Glomerular endothelial cell (primary cell): ENCODE measurements around the gene UBXN11. TPM values are rescaled to one million over a fixed set of nuclear protein-coding genes. Genes with fewer than 3 reads are reported as not detected.

Source experiments
- DNase-seq: peaks from one replicate; pipeline ENCODE4 v3.0.0-alpha.2; 2011; ENCODE audit warnings: low read depth, low spot score; ENCODE audit errors: extremely low read depth
- total RNA-seq: library from RNA; depleted of rRNA; stranded (reverse); fragments of >200 nt; gene quantifications from 2 replicates; pipeline ENCODE4 v1.2.3, GENCODE V29; 2015

UBXN11 gene
- total RNA-seq, 1 donor from 2014 or later, result 5.0 TPM

DNA sequence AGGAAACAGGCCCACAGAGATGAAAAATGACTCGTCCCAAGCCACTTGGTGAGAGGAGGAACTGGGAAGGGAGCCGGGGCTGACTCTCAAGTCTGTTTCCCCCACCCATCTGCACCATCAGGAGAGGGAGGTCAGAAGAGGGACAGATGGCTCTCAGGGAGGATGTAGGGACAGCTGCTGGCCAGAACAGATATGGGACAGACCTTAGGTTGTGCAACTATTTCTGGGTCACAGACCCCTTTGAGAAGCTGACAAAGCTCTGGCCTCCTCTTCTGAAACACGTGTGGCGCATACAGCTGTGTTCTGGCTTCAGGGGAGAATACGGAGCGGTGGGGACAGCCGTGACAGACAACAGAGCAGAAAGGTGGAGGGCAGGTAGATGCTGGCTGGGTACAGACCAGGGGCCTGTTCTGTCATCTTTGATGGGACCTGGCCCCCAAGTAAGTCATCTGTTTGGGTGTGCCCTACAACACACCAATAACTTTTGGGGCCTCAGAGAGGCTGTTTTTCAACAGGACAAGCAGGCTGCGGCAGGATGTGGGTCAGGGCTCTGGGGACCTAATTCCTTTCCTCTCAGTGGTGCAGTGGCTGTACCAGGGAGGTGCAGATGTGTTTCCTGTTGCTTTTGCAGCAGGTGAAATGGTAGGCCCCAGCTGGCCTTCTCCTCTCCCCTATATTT lies 19.3 kb downstream of the UBXN11 start:
- no peak for DNase-seq

DNA sequence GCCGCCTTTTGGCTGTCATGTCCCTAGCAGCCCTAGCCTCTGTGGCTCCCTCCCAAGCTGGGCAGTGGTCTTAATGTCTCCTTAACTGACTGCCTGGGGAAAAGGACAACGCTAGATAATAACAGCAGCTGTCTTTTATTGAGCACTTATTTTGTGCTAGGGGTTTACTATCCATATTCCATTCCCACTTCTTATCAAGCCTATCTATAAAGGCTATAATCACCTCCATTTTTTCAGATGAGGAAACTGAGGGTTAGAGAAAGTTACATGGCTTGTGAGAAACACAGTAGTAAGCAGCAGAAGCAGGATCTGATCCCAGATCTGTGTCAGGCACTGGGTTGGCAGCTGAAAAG lies 20.4 kb downstream of the UBXN11 start:
- DNase-seq, result no peak

DNA sequence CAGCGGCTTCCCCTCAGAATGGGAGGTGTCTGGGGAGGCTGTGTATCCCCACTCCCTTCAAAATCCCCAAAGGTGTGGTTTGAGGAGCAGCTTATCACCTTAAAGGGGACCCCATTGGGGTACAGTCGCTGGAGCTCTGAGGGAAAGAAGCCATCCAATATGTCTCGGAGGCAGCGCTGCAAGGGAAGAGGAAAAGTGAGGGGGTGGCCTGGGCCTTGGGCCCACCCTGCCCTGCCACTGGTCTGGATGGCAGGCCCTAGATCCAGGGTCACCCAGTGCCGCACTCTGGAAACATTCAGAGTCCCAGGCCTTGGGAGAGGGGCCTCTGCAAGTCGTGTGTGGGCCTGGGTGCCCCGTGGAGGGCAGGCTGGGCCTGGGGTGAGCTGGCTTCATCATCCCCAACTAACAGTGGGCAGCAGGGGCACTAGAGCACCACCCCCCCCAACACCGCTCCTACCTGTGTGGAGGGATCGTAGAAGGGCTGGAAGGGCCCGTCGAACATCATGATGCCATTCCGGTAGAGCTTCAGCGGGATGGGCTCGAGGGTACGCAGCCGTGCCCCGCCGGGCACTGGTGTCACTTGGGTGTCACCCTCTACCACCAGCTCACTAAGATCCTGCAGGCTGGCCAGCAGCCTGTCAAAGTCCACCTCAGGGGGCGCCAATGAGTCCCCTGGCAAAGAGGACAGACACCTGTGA lies 20.9 kb downstream of the UBXN11 start:
- no peak for DNase-seq

GRCh38 chr1:26284597-26285347 lies 21.7 kb downstream of the UBXN11 start:
- no peak for DNase-seq

DNA sequence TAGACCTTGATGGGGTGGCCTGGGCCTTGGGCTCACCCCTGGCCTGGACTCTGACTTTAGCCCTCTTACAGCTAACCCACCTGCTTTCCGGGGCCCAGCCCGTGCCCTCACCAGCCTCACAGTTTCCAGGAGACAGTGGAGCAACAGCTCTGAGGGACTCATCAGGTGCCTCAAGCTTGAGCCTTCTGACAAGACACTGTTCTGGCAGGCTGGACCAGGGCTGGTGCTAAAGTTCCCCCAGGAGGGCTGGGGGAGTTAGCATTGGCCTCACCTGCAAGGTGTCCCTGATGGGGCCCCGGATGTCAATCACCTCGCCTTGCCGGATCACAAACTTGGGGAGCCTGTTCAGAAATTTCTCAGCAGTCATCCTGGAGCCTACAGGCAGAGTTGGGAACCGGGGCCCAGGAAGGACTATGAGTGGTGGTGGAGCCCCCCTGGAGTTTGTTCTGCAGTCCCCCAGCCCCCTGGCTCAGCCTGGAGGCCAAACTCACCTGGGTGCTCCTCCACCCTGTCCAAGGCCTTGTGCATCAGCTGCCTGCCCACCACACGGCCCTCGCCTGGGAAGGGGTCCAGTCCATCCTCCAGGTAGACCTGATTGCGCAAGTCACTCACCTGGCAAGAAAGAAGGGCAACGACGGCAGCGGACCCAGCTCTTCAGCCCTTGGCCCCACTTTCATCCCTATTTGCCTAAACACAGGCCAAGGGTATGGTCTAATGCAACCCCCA lies 22.4 kb downstream of the UBXN11 start:
- DNase-seq, result no peak

DNA sequence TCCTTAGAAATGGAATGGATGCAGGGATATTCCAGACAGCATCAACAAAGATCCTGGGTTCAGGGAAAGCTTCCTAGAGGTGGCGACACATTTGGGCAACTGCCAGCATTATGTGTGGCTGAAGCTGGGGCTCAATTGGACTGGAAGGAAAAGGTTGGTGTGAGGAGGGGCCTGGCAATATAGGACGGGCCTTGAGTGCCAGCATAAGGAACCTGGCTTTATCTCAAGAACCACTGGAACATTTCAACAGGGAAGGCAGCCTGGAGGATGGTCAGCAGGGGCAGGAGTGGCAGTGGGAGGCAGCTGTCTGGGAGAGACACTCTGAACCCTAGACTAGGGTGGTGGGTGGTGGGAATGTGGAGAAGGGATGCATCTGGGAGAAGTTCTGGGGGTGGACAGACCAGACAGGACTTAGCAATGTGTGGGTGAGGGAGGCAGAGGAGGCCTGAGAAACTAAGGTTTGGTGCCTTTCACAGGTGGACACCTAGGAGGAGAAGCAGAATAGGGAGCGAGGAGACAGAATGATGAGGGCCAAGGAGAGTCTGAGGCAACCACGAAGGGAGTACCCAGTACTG lies 23.1 kb downstream of the UBXN11 start:
- DNase-seq, result no peak

GRCh38 chr1:26282401-26282918 lies 24.0 kb downstream of the UBXN11 start:
- DNase-seq, result no peak

DNA sequence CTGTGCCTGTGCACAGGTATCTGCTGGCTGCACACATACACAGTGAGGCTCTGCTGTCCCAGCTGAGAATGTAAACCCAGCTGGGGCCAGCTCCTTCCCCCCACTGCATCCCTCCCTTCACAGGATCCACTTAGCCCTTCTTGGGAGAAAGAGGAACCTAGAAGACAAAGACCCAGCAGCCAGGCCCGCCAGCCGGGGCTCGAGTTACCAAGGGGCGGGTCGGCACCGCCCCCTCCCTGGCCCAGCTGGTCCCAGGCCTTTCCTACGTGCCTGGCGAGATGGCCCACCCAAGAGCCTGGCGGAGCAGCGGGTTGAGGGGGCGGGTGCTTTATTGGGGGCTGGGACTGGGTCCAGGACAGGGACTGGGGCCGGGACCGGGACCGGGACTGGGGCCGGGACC lies 24.5 kb downstream of the UBXN11 start:
- no peak for DNase-seq

DNA sequence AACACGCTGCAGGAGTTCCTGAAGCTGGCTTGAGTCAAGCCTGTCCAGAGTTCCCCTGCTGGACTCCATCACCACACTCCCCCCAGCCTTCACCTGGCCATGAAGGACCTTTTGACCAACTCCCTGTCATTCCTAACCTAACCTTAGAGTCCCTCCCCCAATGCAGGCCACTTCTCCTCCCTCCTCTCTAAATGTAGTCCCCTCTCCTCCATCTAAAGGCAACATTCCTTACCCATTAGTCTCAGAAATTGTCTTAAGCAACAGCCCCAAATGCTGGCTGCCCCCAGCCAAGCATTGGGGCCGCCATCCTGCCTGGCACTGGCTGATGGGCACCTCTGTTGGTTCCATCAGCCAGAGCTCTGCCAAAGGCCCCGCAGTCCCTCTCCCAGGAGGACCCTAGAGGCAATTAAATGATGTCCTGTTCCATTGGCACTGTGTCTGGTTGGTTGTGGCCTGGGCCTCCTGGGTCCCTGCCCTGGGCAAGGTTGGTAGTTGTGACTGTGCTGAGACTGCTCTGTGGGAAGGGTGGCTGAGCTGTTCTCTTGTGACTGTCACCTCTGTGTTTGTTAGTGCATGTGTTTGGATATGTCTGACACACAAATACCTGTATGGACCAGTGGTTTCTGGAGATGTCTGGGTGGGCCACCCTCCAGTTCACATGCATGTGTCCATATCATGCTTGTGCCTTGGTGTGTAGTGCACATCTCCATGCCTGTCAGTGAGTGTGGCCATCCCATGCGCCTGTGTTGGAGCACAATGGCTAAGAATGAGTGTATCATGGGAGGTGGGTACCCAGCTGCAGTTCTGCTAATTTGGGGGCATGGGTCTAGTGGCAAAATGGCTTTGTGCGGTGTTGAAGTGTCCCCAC lies 25.1 kb downstream of the UBXN11 start:
- DNase-seq, result no peak

- DNase-seq, result no peak
Measured at GRCh38 chr1:26280333-26281042, 25.9 kb downstream of the UBXN11 start.

- no peak for DNase-seq
Measured at GRCh38 chr1:26279456-26280332, 26.7 kb downstream of the UBXN11 start, which contains the start of gene SH3BGRL3. Gene SH3BGRL3, plus strand, starts transcription at chr1:26280086. Its CDS starts 70 bp downstream, at chr1:26280156.

- DNase-seq, result no peak
Measured at GRCh38 chr1:26278724-26279455, 27.5 kb downstream of the UBXN11 start.

DNA sequence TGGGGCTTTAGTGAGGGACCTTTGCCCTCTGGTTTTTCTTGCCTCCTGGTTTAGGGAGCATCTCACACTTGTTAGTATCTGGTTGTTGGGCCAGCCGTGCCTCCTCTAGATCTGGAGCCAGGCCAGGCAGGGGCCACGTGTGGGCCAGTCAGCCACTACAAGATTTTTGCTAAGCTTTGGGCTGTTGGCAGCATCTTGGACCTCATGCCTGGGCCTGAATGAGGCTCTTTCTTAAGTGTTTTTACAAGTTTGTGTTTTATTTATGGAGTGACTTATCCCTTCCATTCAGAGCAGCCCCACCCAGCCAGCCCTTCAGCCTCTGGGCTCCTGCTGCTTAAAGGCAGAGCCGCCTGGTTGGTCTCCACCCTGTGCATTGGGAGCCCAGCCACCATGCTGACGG lies 28.1 kb downstream of the UBXN11 start:
- no peak for DNase-seq

DNA sequence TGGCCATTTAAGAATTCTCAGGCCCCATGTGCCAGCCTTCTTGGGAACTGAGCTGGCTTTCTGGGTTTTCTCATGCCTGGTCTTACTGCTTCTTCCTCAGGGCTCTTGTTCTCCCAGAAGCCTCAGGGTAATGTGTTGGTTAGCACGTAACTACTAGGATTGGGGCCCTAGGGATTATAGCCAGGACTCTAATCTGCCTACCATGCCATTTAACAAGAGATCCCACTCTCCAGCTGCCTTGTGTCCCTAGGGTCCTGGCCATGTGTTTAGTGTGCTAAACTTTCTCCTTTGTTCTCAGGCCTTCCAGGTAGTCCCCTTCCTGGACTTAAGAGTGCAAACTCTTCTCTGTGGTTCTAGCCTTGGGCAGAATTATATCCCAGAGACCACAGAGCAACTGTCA lies 28.7 kb downstream of the UBXN11 start:
- no peak for DNase-seq

DNA sequence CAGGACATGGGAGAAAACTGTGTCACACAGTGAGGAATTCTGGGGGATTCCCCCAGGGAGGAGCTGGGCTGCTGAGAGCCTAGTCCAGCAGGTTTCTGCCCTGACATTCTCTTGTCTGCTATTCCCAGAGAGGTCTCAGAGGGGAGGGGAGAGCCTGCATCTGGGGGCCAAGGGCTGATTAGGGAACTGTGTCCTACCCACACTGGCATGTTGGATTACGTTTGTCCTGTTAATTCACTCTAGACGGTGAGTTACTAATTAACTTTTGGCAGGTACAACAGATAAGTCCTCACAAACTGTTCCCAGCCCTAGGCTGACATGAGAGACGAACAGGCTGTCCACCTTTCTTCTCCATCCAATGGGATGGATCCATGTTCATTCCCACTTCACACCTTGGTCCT lies 29.2 kb downstream of the UBXN11 start:
- no peak for DNase-seq

GRCh38 chr1:26276432-26276838 lies 30.0 kb downstream of the UBXN11 start:
- DNase-seq, result no peak
